ENCODE data around the gene SELENOV.
"Not testable (repeated sequence)": the region's sequence is repeated elsewhere in the genome, so short reads cannot be mapped to it uniquely, and the experiment has no call there.

Gene SELENOV

GRCh38 chr19:39514840-39515550, at the start of gene SELENOV:
Gene SELENOV (plus strand): TSS chr19:39515139. CDS start chr19:39515213, 74 bp downstream.
- DNase-seq (ENCODE audit: low read depth in 2 of 3, low spot score in 1 of 3), result no peak

DNA sequence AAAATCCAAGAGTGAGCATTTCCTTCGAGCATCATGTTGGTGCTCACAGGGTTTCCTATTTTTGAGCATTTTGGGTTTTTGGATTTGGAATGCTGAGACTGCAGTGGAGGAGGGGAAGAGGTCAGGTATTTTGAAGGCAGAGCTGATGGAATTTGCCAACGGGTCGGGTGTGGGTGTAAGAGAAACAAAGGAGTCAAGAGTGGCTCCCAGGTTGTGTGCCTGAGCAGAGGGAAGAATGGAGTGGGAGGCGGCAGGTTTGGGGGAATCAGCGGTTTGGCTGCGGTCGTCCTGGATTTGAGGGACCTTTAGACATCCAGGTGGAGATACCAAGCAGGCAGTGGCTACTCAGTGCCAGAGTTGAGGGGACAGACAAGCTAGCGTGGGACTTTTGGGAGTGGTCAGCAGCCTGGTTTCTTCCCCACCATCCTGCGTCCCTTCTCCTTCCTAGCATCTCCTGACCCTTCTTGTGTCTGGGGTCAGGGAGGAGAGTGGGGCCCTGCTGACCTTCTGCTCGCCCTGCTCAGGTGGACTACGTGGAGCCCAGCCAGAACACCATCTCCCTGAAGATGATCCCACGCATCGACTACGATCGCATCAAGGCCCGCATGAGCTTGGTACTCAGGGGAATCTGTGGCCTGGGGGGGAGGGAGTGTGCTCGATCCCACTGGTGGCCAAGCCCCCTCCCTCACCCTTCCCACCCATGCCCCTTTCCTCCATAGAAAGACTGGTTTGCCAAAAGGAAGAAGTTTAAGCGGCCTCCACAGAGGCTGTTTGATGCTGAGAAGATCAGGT, 48.8 kb upstream of the SELENOV start:
- DNase-seq (ENCODE audit: low read depth in 2 of 3, low spot score in 1 of 3), result no peak

DNA sequence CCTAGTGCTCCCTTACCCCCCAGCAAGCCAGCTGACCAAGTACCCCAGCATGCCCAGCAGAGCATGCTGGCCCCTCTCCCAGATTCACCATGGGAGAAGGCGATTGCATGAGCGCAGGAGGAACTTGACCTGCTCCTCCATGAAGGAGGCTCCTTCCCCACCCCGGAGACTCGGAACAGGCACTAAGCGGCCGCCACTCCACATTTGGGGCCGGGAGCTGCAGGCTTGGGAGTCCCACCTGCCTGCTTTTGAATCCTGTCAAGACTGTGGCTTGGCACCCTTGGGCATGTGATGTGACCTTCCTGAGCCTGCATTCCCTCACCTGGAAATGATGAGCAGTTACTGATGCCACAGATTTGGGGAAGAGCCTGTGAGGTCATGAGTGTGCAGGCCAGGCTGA, 47.0 kb upstream of the SELENOV start:
- DNase-seq (ENCODE audit: low read depth in 2 of 3, low spot score in 1 of 3), result no peak

DNA sequence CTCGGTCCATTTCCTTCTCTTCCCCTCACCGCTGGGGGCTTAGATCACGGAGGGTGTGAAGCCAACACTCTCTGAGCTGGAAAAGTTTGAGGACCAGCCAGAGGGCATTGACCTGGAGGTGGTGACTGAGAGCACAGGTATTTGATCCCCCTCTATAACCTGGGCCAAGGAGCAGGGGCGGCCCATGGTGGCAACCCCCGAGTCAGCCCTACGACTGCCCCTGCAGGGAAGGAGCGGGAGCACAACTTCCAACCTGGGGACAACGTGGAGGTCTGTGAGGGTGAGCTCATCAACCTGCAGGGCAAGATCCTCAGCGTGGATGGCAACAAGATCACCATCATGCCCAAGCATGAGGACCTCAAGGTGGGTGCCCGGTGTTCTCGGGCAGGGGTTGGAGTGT, 45.9 kb upstream of the SELENOV start:
- DNase-seq (ENCODE audit: low read depth in 2 of 3, low spot score in 1 of 3), result no peak

DNA sequence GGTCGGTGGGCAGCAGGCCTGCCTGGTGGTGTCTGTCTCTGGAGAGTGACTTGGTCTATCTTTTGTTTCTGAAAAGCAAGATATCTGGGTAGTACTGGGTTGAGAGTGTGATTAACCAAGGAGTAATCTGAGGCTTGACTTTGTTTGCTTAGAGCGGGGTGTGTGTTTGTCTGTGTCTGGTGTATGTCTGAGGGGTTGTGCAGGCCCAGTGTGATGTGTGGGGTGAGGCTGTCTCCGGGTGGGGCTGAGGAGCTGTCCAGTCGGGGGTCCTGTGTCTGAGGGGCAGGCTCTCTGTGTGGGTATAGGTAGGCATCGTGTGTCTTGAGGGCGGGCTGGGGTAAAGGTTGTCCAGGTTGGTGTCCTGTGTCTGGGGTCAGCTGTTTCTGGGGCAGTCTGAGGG, 45.4 kb upstream of the SELENOV start:
- no peak for DNase-seq (ENCODE audit: low read depth in 2 of 3, low spot score in 1 of 3)

DNA sequence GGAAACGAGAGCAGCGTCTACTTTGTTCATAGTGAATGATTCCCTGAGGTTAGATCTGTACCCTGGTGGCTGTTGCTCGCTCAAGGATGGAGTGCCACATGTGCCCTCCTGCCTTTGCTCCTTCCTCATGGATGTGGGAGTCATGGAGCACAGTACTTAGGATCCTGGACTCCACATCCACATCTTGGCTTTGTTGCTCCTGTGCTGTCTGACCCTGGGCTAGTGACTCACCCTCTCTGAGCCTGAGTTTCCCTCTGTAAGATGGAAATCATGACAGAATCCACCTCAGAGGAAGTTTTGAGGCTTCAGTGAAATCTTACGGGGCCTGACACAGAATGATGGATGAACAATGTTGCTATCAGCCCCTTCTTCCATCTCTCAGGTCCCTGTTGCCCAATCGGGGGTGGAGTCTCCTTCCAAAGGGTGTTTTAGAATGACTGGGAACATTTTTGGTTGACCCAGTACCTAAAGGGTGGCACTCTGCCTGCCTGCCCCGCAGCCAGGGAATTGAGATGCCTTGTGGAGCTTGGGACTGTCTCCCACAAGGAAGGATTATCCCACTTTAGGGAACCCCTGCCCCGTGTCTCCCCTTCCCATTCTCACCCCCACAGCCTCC, 44.1 kb upstream of the SELENOV start:
- no peak for DNase-seq (ENCODE audit: low read depth in 2 of 3, low spot score in 1 of 3)

DNA sequence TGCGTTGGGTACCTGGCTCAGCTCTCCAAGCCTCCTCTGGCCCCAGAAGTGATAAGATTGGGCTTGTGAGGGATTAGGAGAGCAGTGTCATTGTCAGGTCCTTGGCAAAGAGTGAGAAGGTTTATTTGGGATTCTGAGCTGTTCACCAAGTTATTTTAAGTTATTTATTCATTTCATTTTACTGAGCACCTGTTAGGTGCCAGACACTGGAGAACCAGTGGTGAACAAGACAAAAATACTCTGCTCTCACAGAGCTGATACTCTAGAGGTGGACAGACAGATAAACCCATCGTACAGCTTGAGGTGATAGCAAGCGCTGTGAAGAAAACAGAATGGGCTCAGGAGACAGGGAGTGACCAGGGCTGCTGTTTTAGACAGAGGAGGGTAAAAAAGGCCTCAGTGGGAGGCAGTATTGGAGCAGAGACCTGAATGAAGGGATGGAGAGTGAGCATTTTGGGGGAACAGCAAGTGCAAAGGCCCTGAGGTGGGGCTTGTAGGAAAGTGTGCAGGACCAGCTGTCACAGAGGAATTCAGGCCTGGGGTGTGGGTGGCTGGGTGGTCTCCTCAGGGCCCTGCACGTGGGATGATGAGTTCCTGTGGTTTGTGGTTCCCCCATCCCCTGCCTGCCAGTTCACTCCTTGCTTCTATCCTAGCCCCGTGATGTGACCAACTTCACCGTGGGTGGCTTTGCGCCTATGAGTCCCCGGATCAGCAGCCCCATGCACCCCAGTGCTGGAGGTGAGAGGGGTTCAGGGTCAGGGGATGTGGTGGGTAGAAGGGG, 43.0 kb upstream of the SELENOV start:
- DNase-seq (ENCODE audit: low read depth in 2 of 3, low spot score in 1 of 3), result no peak

DNA sequence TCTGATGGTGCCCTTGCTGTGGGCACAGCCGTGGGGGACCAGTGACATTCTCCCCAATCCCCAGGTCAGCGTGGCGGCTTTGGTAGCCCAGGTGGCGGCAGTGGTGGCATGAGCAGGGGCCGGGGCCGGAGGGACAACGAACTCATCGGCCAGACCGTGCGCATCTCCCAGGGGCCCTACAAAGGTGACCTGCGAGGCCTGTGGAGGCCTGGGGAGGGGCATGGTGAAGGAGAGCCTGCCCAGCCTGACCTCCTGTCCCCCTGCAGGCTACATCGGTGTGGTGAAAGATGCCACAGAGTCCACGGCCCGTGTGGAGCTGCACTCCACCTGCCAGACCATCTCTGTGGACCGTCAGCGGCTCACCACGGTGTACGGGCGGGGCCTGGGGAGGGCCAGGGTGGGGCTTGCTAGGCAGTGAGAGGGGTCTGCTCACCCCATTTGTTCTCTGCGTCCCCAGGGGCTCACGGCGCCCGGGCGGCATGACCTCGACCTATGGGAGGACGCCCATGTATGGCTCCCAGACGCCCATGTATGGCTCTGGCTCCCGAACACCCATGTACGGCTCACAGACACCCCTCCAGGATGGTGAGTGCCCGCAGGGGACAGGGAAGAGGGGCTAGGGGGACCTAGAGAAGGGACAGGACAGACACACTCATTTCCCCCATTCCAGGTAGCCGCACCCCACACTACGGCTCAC, 42.0 kb upstream of the SELENOV start:
- DNase-seq (ENCODE audit: low read depth in 2 of 3, low spot score in 1 of 3), result no peak

DNA sequence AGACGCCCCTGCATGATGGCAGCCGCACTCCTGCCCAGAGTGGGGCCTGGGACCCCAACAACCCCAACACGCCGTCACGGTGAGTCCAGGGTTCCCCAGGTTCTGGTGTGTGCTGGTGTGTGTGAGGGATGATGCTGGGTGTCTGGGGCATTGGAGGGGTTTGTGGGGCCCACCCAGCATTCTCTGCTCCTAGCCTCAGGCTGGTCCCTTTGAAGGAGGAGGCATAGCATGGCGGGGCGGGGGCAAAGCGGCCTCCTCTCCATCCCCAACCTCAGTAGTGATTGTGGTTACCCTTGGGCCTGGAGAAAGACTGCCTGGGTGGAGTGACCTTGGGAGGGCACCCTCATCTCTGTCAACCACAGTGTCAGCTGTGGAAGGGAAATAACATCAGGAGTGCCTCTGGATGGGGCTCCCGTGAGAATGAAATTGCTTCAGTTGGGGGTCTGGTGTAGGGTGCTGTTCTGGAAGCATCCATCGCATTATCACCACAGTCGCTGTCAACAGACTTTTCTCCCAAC, 41.4 kb upstream of the SELENOV start:
- no peak for DNase-seq (ENCODE audit: low read depth in 2 of 3, low spot score in 1 of 3)

DNA sequence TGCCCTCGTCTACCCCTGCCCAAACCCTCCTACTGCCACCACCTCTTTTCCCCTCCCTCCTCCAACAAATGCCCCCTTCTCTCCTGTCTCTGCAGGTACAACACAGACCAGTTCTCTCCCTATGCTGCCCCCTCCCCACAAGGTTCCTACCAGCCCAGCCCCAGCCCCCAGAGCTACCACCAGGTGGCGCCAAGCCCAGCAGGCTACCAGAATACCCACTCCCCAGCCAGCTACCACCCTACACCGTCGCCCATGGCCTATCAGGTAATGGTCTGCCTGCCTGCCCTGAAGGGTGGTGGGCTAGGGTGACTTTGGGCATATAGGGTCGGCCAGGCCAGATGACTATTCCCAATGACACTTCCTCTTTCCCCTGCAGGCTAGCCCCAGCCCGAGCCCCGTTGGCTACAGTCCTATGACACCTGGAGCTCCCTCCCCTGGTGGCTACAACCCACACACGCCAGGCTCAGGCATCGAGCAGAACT, 40.8 kb upstream of the SELENOV start:
- peak; percentile 32 to 69 (median 60) for DNase-seq (ENCODE audit: low read depth in 2 of 3, low spot score in 1 of 3)

GRCh38 chr19:39475748-39476147, 39.2 kb upstream of the SELENOV start:
- DNase-seq (ENCODE audit: low read depth in 2 of 3, low spot score in 1 of 3), result no peak

DNA sequence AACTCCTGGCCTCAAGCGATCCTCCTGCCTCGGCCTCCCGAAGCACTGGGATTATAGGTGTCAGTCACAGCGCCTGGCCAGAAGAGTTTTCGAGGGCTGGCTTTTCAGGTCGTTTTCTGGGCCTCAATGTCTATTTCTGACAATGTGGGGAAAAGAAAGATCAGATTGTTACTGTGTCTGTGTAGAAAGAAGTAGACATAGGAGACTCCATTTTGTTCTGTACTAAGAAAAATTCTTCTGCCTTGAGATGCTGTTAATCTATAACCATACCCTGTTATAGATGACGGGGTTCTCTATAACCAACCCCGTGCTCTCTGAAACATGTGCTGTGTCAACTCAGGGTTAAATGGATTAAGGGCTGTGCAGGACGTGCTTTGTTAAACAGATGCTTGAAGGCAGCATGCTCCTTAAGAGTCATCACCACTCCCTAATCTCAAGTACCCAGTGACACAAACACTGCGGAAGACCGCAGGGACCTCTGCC, 35.6 kb upstream of the SELENOV start:
- DNase-seq (ENCODE audit: low read depth in 2 of 3, low spot score in 1 of 3), result not testable (repeated sequence)

DNA sequence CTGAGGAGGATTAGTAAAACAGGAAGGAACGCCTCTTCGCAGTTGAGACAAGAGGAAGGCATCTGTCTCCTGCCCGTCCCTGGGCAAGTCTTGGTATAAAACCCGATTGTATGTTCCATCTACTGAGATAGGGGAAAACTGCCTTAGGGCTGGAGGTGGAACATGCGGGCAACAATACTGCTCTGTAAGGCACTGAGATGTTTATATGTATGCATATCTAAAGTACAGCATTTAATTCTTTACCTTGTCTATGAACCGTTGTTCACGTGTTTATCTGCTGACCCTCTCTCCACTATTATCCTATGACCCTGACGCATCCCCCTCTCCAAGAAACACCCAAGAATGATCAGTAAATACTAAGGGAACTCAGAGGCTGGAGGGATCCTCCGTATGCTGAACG, 35.0 kb upstream of the SELENOV start:
- no peak for DNase-seq (ENCODE audit: low read depth in 2 of 3, low spot score in 1 of 3)

DNA sequence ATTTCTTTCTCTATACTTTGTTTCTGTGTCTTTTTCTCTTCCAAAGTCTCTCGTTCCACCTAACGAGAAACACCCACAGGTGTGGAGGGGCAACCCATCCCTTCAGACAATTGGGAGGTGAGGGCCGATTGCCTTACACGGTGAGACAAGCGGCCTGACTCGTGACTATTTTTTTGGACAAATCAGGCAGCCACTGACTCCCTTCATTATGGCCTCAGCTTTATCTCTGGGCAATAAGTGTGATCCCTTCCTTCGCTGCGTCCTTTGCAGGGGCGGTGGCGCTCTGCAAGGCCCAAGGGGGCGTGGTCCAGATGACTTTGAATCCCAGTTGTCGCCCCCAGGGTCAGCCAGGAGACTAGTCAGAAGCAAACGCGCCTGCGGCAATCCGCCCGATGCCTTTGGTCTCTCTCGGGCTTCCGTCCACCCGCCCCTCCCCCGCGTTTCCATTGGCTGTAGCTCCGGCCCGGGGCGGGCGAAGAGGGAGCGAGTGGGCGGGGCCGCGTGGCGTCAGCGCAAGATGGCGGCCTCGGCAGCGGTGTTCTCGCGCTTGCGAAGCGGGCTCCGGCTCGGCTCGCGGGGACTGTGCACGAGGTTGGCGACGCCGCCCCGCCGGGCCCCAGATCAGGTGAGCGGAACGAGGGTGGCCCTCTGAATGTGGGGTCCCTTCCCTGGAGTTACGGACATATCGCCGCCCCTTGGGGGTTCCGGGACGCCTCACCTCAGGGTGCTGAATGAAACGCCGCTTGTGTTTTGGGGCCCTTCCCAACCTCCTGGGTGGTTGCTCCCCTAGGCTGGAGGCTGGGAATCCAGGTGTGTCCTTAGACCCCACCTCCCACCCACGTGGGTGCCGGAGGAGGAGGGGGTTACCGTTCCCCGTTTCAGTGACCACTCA, 34.4 kb upstream of the SELENOV start, which contains the start of gene TIMM50:
TIMM50 (plus strand) TSS at position 502 of the 892 bp plus-strand sequence; CDS start at position 518, 16 bp downstream.
- peak; percentile 95 to 99 (median 98) for DNase-seq (ENCODE audit: low read depth in 2 of 3, low spot score in 1 of 3)

DNA sequence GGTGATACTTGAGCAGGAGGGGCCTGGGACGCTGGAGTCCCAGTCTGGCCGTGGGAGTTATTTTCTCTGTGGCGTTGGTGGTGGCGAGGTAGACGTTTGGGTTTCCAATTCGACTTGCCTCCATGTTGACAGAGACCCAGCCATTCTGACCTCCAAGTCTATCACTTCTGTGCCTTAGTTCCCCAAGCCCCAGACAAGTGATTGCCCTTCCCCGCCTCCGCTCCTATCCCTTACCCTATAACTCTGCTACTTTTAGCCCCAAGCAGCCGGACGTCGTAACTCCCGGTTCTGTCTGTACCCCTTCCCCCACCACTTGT, 33.8 kb upstream of the SELENOV start:
- no peak for DNase-seq (ENCODE audit: low read depth in 2 of 3, low spot score in 1 of 3)

DNA sequence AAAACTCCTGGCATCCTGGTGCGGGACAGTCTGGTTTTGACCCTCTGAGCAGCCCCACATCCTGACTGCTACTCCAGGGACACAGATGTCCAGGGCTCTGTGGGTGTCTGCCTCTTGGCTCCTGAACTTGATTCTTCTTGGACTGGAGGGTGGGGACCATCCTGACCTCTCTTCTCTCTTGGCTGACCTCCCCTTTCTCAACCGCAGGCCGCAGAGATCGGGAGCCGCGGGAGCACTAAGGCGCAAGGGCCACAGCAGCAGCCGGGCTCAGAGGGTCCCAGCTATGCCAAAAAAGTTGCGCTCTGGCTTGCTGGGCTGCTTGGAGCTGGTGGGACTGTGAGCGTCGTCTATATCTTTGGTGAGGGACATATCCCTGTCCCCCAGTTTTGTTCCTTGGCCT, 33.3 kb upstream of the SELENOV start:
- no peak for DNase-seq (ENCODE audit: low read depth in 2 of 3, low spot score in 1 of 3)

GRCh38 chr19:39483141-39483540, 31.8 kb upstream of the SELENOV start:
- no peak for DNase-seq (ENCODE audit: low read depth in 2 of 3, low spot score in 1 of 3)

- DNase-seq (ENCODE audit: low read depth in 2 of 3, low spot score in 1 of 3), result no peak
These were observed 25.2 kb upstream of the SELENOV start for GRCh38 chr19:39489756-39490155.

DNA sequence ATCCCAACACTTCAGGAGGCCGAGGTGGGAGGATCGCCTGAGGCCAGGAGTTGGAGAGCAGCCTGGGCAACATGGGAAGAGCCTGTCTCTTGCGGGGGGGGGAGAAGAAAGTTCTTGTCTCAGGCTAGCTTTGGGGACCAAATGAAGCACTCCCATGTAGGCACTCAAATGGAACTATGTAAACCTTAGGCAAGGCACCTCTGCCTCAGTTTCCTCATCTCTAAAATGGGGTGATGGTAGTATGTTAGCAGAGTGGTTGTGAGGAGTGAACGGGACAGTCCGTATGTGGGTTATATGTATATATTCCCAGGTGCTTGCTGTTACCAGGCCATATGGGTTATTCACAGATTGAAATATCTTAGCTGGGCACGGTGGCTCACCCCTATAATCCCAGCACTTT, 22.7 kb upstream of the SELENOV start:
- DNase-seq (ENCODE audit: low read depth in 2 of 3, low spot score in 1 of 3), result no peak

All from stimulated activated CD4-positive, alpha-beta T cell treated with anti-CD3 and anti-CD28 coated beads, Interleukin-12 subunit alpha, Interleukin-12 subunit beta, amount 100 ng/mL, for 48 hours (primary cell).